ENCODE measurements around the gene TOMM20L. TPM values are rescaled to one million over a fixed set of nuclear protein-coding genes. Genes with fewer than 3 reads are reported as not detected.
"Not testable (repeated sequence)": the region's sequence is repeated elsewhere in the genome, so short reads cannot be mapped to it uniquely, and the experiment has no call there.

The TOMM20L gene
- total RNA-seq, 1 donor from 2014 or later = not detected

GRCh38 chr14:58415636-58416547 lies 20.2 kb downstream of the TOMM20L start:
- intact Hi-C loops (cut with DNase I) = no loop called here
- no peak for DNase-seq (ENCODE audit: missing footprints)
- no peak for ATAC-seq

DNA sequence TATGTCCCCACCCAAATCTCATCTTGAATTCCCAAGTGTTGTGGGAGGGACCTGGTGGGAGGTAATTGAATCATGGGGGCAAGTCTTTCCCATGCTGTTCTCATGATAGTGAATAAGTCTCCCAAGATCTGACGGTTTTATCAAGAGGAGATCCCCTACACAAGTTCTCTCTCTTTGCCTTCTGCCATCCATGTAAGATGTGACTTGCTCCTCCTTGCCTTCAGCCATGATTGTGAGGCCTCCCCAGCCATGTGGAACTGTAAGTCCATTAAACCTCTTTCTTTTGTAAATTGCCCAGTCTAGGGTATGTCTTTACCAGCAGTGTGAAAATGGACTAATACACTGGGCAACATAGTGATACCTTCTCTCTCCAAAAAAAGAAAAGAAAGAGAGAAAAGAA lies 21.2 kb downstream of the TOMM20L start:
- intact Hi-C loops (cut with DNase I); DNase-seq (ENCODE audit: missing footprints); ATAC-seq: not testable (repeated sequence)

DNA sequence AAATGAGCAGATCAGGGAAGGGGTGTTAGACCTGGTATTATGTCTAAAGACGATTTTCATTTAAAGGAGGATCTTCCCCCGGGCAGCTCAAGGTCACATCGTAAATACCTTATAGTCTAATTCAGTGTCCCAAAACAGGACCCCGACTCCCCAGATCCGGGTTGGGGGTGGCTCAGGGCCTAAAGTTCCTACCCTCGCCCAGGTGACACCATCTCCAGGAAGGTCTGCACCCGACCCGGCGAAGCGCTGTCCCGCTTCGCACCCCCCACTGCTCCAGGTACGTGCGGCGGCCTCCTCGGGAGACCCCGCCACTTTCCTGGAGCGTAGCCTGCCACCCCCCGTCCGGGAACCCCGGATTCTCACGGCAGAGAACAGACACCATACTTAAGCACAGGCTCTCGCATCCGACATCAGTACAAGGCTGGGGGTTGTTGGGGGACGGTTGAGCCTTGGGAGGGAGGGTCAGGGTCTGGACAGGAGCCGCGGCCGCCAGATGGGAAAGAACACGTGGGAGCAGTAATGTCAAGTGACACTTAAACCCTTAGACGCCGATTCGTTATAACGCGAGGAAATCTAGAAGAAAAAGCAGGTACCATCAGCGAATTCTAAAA lies 31.0 kb downstream of the TOMM20L start:
- DNase-seq (ENCODE audit: missing footprints) (peak; percentile 72), ATAC-seq (peak; percentile 84)
- intact Hi-C loops (cut with DNase I) = loop anchor here (5.0 kb wide), 2 partner anchors 124 to 184 kb away; partner anchors contain the start of gene PSMA3

GRCh38 chr14:58427281-58428117 lies 31.8 kb downstream of the TOMM20L start, which contains the start of the genes KIAA0586 and TIMM9:
Gene KIAA0586, plus strand, starts transcription at chr14:58427719. Its CDS starts 546 bp downstream, at chr14:58428265.
Gene TIMM9, minus strand, starts transcription at chr14:58427531. Its CDS starts 15,586 bp downstream, at chr14:58411945.
- DNase-seq (ENCODE audit: missing footprints) = peak; percentile 97
- intact Hi-C loops (cut with DNase I) = loop anchor here (5.0 kb wide), 2 partner anchors 125 to 185 kb away; partner anchors contain the start of gene PSMA3
- peak; percentile 98 for ATAC-seq

DNA sequence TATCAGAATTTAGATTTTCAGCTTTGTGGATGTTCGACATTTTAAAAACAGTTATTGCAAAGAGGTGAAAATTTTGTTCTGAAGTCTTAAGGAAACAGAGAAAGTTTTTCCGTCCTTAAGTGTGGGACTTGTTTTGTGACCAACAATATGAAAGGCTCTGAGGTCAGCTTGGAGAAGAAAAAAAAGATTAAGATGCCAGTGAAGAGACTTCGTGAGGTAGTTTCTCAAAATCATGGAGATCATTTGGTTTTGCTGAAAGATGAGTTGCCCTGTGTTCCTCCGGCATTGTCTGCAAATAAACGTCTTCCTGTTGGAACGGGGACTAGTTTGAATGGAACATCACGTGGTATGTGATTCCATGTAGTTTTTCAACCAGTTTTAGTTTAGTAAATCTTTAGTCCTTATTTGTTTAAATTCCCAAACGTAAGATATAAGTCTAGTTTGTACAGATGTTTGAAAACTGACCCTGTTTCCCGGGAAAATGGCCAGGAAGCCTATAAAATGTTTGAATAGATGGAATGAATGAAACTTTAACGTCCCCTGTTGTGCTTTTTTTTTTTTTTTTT lies 32.5 kb downstream of the TOMM20L start:
- no peak for ATAC-seq
- no peak for DNase-seq (ENCODE audit: missing footprints)
- intact Hi-C loops (cut with DNase I) = loop anchor here (5.0 kb wide), 2 partner anchors 126 to 186 kb away; partner anchors contain the start of gene PSMA3

DNA sequence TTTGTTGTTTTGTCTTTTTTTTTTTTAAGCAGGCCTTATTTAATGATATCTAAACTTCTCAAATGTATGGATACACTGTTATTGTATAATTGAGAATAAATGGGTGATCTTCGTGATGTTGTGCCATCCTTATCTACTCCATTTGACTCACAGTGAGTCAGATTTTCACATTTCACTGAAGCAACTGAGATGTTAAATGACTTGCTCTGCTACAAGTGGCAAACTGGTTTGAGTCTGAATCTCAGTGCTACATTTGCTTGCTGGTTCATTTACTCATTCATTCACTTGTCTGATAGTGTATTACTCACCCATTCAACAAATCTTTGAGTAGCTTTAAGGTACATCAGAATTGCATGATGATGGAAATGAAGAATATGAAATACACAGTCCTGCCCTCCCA lies 34.4 kb downstream of the TOMM20L start:
- DNase-seq (ENCODE audit: missing footprints) = no peak
- intact Hi-C loops (cut with DNase I) = no loop called here
- no peak for ATAC-seq

DNA sequence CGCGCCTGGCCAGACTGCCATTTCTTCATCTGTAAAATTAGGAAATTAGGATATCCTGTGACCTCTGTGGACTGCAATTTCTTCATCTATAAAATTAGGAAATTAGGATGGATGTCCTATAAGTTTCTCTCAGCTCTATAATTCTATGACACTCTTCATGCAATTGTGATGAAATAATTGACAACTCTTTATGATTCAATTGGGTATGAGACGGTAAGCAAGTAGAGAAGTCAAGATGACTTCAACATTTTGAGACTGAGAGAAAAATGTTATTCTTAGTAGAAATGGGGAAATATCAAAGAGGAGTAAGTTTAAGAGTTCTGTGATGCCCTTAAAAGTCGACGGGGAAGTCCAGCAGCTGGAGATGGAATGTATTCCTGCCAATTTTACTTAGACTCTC lies 43.7 kb downstream of the TOMM20L start:
- intact Hi-C loops (cut with DNase I) = no loop called here
- ATAC-seq (no peak), DNase-seq (ENCODE audit: missing footprints) (no peak)

DNA sequence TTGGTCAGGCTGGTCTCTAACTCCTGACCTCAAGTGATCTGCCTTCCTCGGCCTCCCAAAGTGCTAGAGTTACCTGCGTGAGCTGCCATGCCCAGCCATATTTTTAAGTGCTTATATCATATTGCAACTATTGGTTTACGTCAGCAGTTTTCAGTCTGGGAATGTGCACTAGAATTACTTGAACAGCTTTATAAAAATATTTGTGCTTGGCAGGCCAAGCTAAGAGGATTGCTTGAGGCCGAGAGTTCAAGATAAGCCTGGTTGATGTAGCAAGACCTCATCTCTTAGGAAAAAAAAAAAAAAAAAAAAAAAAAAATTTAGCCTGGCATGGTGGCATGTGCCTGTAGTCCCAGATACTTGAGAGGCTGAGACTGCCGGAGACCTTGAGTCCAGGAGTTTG lies 48.9 kb downstream of the TOMM20L start:
- ATAC-seq (no peak), DNase-seq (ENCODE audit: missing footprints) (no peak)
- intact Hi-C loops (cut with DNase I) = no loop called here

DNA sequence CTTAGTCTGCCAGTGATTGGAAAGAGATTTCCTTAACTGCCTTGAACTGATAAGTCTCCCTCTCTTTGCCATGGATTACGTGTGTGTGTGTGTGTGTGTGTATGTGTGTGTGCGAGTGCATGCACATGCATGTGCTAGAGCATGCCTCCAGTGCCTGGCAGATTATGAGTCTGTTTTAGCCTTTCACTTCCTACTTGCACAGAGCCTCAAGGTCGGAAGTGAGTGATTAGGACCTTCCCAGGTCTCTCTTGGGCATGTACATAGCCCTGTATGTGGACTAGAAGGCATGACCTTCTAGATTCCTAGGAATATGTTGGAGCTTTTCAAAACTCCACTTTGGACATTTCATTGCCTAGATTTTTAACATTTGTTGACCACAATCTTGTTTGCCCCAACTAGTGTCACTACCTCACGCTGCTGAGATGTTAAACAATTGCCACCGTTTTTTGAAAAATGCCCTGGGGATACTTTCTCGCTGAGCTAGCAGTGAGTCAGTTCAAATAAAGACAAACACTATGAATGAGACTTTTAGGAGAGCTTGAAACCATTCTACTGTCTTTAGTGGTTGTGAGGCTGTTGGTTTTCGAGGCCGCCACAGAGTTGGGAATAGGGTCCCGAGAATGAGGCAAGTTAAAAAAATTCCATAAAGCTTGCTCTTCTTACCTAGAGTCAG lies 60.0 kb downstream of the TOMM20L start:
- intact Hi-C loops (cut with DNase I) = no loop called here
- ATAC-seq = no peak
- no peak for DNase-seq (ENCODE audit: missing footprints)

Other genes with a start within 250 kb of the TOMM20L start
- 5.5 TPM for gene ARMH4, start 243.7 kb upstream of the TOMM20L start, total RNA-seq
- gene ACTR10, start 195.8 kb upstream of the TOMM20L start, total RNA-seq = 75.5 TPM
- 149 TPM for gene PSMA3, start 151.1 kb upstream of the TOMM20L start, total RNA-seq
- 14.7 TPM for gene ARID4A, start 97.4 kb upstream of the TOMM20L start, total RNA-seq
- gene TIMM9, start 31.6 kb downstream of the TOMM20L start, total RNA-seq = 24.1 TPM
- gene KIAA0586, start 31.8 kb downstream of the TOMM20L start, total RNA-seq = 11.3 TPM
- 2.8 TPM for gene DACT1, start 242.0 kb downstream of the TOMM20L start, total RNA-seq